ENCODE results near the gene NRP1. TPM values are rescaled to one million over a fixed set of nuclear protein-coding genes. Genes with fewer than 3 reads are reported as not detected.

NRP1 gene
- total RNA-seq, 4 donors from 2014 or later = 8.2 to 24.6 (median 18.7) TPM

GRCh38 chr10:33152750-33153149, 181.7 kb downstream of the NRP1 start:
- no peak for TF ChIP-seq POLR2A (IDR thresholded peaks at IDR 0.05)
- TF ChIP-seq CTCF (IDR thresholded peaks at IDR 0.05) = no peak
- intact Hi-C loops (cut with DNase I; ENCODE audit: low total_unique reads) = no loop called here
- H3K4me3 ChIP-seq (ENCODE audit: low read depth, poor library complexity, severe bottlenecking) = no peak overlapping the region
- 92 to 94% methylated on average over 4 of the region's 4 CpGs for WGBS, 2 donors
- no peak for DNase-seq (ENCODE audit: low spot score in 2 of 2)

- WGBS, 2 donors = 88 to 90% methylated on average over 7 of the region's 7 CpGs
- TF ChIP-seq POLR2A (IDR thresholded peaks at IDR 0.05) = no peak
- no peak for TF ChIP-seq CTCF (IDR thresholded peaks at IDR 0.05)
- no peak overlapping the region for H3K4me3 ChIP-seq (ENCODE audit: low read depth, poor library complexity, severe bottlenecking)
- no peak for DNase-seq (ENCODE audit: low spot score in 2 of 2)
- intact Hi-C loops (cut with DNase I; ENCODE audit: low total_unique reads) = no loop called here
These were observed 182.3 kb downstream of the NRP1 start for GRCh38 chr10:33152146-33152545.

- no peak for DNase-seq (ENCODE audit: low spot score in 2 of 2)
- H3K4me3 ChIP-seq (ENCODE audit: low read depth, poor library complexity, severe bottlenecking) = no peak overlapping the region
- 92 to 95% methylated on average over 3 of the region's 3 CpGs for WGBS, 2 donors
- intact Hi-C loops (cut with DNase I; ENCODE audit: low total_unique reads) = no loop called here
- no peak for TF ChIP-seq POLR2A (IDR thresholded peaks at IDR 0.05)
- TF ChIP-seq CTCF (IDR thresholded peaks at IDR 0.05) = no peak
These were observed 183.1 kb downstream of the NRP1 start for GRCh38 chr10:33151344-33151864.

- no peak for DNase-seq (ENCODE audit: low spot score in 2 of 2)
- no peak overlapping the region for H3K4me3 ChIP-seq (ENCODE audit: low read depth, poor library complexity, severe bottlenecking)
- 94 to 97% methylated on average over 1 of the region's 1 CpG for WGBS, 2 donors
- intact Hi-C loops (cut with DNase I; ENCODE audit: low total_unique reads) = no loop called here
- TF ChIP-seq POLR2A (IDR thresholded peaks at IDR 0.05) = no peak
- TF ChIP-seq CTCF (IDR thresholded peaks at IDR 0.05) = no peak
These were observed 183.6 kb downstream of the NRP1 start for GRCh38 chr10:33150889-33151288.

- intact Hi-C loops (cut with DNase I; ENCODE audit: low total_unique reads) = no loop called here
- no peak for DNase-seq (ENCODE audit: low spot score in 2 of 2)
- no peak overlapping the region for H3K4me3 ChIP-seq (ENCODE audit: low read depth, poor library complexity, severe bottlenecking)
- TF ChIP-seq CTCF (IDR thresholded peaks at IDR 0.05) = no peak
- no peak for TF ChIP-seq POLR2A (IDR thresholded peaks at IDR 0.05)
- WGBS, 2 donors = 44 to 51% methylated on average over 2 of the region's 2 CpGs
These were observed 184.3 kb downstream of the NRP1 start for GRCh38 chr10:33150146-33150545.

GRCh38 chr10:33147013-33147310, 187.5 kb downstream of the NRP1 start:
- WGBS, 2 donors = 65 to 89% methylated on average over 3 of the region's 3 CpGs
- TF ChIP-seq CTCF (IDR thresholded peaks at IDR 0.05) = no peak
- TF ChIP-seq POLR2A (IDR thresholded peaks at IDR 0.05) = no peak
- DNase-seq (ENCODE audit: low spot score in 2 of 2) = no peak

More at GRCh38 chr10:33147013-33147310, 187.5 kb downstream of the NRP1 start:
- intact Hi-C loops (cut with DNase I; ENCODE audit: low total_unique reads) = no loop called here
- H3K4me3 ChIP-seq (ENCODE audit: low read depth, poor library complexity, severe bottlenecking) = no peak overlapping the region

Data from lower leg skin (tissue), 4 donors.